HG02623 (cell line): ENCODE measurements around the gene CHSY1.

Experiments
- ATAC-seq: cut with Tn5 transposase; IDR thresholded peaks from one replicate; pipeline ENCODE4 v1.9.1; 2021; ENCODE audit warnings: moderate library complexity; ENCODE audit not compliant: unreplicated experiment

CHSY1 gene

GRCh38 chr15:101213570-101213969, 38.3 kb downstream of the CHSY1 start:
- ATAC-seq = no peak

GRCh38 chr15:101213147-101213546, 38.7 kb downstream of the CHSY1 start:
- ATAC-seq = no peak

- no peak for ATAC-seq
Measured at GRCh38 chr15:101211897-101212296, 40.0 kb downstream of the CHSY1 start.

GRCh38 chr15:101210466-101210865, 41.4 kb downstream of the CHSY1 start:
- ATAC-seq = no peak

GRCh38 chr15:101210058-101210457, 41.8 kb downstream of the CHSY1 start:
- ATAC-seq = no peak

- ATAC-seq = no peak
Measured at GRCh38 chr15:101209285-101209845, 42.5 kb downstream of the CHSY1 start.

- ATAC-seq = no peak
Measured at GRCh38 chr15:101207867-101208288, 44.0 kb downstream of the CHSY1 start.

GRCh38 chr15:101206176-101206591, 45.7 kb downstream of the CHSY1 start:
- ATAC-seq = no peak

GRCh38 chr15:101204739-101205535, 46.9 kb downstream of the CHSY1 start:
- ATAC-seq = no peak

- no peak for ATAC-seq
Measured at GRCh38 chr15:101203607-101204189, 48.1 kb downstream of the CHSY1 start.

GRCh38 chr15:101203029-101203573, 48.7 kb downstream of the CHSY1 start:
- ATAC-seq = no peak

- ATAC-seq = no peak
Measured at GRCh38 chr15:101201411-101202174, 50.3 kb downstream of the CHSY1 start.

GRCh38 chr15:101200181-101200580, 51.7 kb downstream of the CHSY1 start:
- ATAC-seq = no peak

GRCh38 chr15:101198800-101199199, 53.0 kb downstream of the CHSY1 start:
- ATAC-seq = no peak

GRCh38 chr15:101198031-101198575, 53.7 kb downstream of the CHSY1 start:
- no peak for ATAC-seq

- no peak for ATAC-seq
Measured at GRCh38 chr15:101194546-101195125, 57.2 kb downstream of the CHSY1 start.

- ATAC-seq = no peak
Measured at GRCh38 chr15:101193806-101194545, 57.9 kb downstream of the CHSY1 start.

GRCh38 chr15:101193120-101193644, 58.7 kb downstream of the CHSY1 start:
- no peak for ATAC-seq

GRCh38 chr15:101192081-101192480, 59.8 kb downstream of the CHSY1 start:
- no peak for ATAC-seq

- no peak for ATAC-seq
Measured at GRCh38 chr15:101191242-101191641, 60.6 kb downstream of the CHSY1 start.
